Fibroblast of lung (primary cell): ENCODE data around the gene KRTAP9-7. TPM values are rescaled to one million over a fixed set of nuclear protein-coding genes. Genes with fewer than 3 reads are reported as not detected.
"Not testable (repeated sequence)": the region's sequence is repeated elsewhere in the genome, so short reads cannot be mapped to it uniquely, and the experiment has no call there.

Source experiments
- DNase-seq, 2 donors: peaks; one replicate each; pipeline versions ENCODE4 v3.0.0 to v3.0.0-alpha.2; 2010; ENCODE audit warnings: low read depth in 2 of 2
- H2AFZ ChIP-seq: 2 replicates; pipeline ENCODE4 v1.5.1; 2012; ENCODE audit warnings: low read length, control low read depth, inconsistent platforms
- H3K27ac ChIP-seq: 2 replicates; pipeline ENCODE4 v1.5.1; 2011; ENCODE audit warnings: low read length, control low read depth; ENCODE audit not compliant: insufficient read depth
- H3K27me3 ChIP-seq: 2 replicates; pipeline ENCODE4 v1.5.1; 2011; ENCODE audit warnings: mild to moderate bottlenecking, low read length; ENCODE audit not compliant: control insufficient read depth, insufficient read depth
- H3K36me3 ChIP-seq: 2 replicates; pipeline ENCODE4 v1.5.1; 2011; ENCODE audit warnings: low read length; ENCODE audit not compliant: control insufficient read depth, insufficient read depth
- H3K4me1 ChIP-seq: 2 replicates; pipeline ENCODE4 v1.5.1; 2011; ENCODE audit warnings: low read length; ENCODE audit not compliant: control insufficient read depth, insufficient read depth; ENCODE audit errors: extremely low read depth
- H3K4me2 ChIP-seq: 2 replicates; pipeline ENCODE4 v1.5.1; 2011; ENCODE audit warnings: low read length, control low read depth; ENCODE audit not compliant: insufficient read depth; ENCODE audit errors: extremely low read depth
- H3K4me3 ChIP-seq, 4 experiments: fragments of 200-600 bp in 1 of 4; sonication (generic) in 1 of 4; replicated peaks in 1 of 4; 2 replicates each; pipeline ENCODE4 v1.5.1; 2011 to 2016; ENCODE audit warnings: low read length in 4 of 4, low read depth in 3 of 4, mild to moderate bottlenecking in 3 of 4, control low read depth in 2 of 4, inconsistent platforms in 1 of 4, mixed read lengths in 1 of 4; ENCODE audit not compliant: insufficient read depth in 1 of 4; ENCODE audit errors: control extremely low read depth in 1 of 4
- H3K79me2 ChIP-seq: 2 replicates; pipeline ENCODE4 v1.5.1; 2012; ENCODE audit warnings: mild to moderate bottlenecking, low read length, inconsistent platforms; ENCODE audit not compliant: control insufficient read depth, insufficient read depth
- H3K9ac ChIP-seq: 2 replicates; pipeline ENCODE4 v1.5.1; 2011; ENCODE audit warnings: mild to moderate bottlenecking, low read length, control low read depth; ENCODE audit not compliant: insufficient read depth
- H3K9me3 ChIP-seq: 2 replicates; pipeline ENCODE4 v1.5.1; 2012; ENCODE audit warnings: low read depth, low read length; ENCODE audit not compliant: control insufficient read depth, insufficient read depth
- H4K20me1 ChIP-seq: 2 replicates; pipeline ENCODE4 v1.5.1; 2011; ENCODE audit warnings: low read length; ENCODE audit not compliant: control insufficient read depth, insufficient read depth; ENCODE audit errors: extremely low read depth
- EZH2 ChIP-seq: IDR thresholded peaks from 2 replicates; pipeline ENCODE4 v1.5.1; 2012; ENCODE audit warnings: low read length, control low read depth, mild to moderate bottlenecking; ENCODE audit errors: missing control alignments
- polyA plus RNA-seq, 2 donors: library from polyadenylated mRNA; depleted of rRNA in 1 of 2; stranded (reverse) in 1 of 2; unstranded in 1 of 2; fragments of >200 nt; gene quantifications; 2 replicates each; pipeline ENCODE4 v1.2.1, GENCODE V29; 2011 to 2012; ENCODE audit warnings: missing spikeins in 1 of 2
- total RNA-seq: library from RNA; depleted of rRNA; stranded (reverse); fragments of >200 nt; gene quantifications from 2 replicates; pipeline ENCODE4 v1.2.1, GENCODE V29; 2014
- TF ChIP-seq, protein P1 (sequence below), 2 donors: IDR thresholded peaks in 1 of 2; conservative IDR thresholded peaks in 1 of 2; 1 replicate in 1 of 2; 2 replicates in 1 of 2; pipeline ENCODE4 v1.5.1; 2011 to 2012; ENCODE audit warnings: low read length in 2 of 2, control low read depth in 1 of 2, inconsistent platforms in 1 of 2, low read depth in 1 of 2, mild to moderate bottlenecking in 1 of 2

KRTAP9-7 gene
- total and polyA plus RNA-seq, 2 donors (not counting 1 experiment from before 2014, with no cell fraction given): not detected

DNA sequence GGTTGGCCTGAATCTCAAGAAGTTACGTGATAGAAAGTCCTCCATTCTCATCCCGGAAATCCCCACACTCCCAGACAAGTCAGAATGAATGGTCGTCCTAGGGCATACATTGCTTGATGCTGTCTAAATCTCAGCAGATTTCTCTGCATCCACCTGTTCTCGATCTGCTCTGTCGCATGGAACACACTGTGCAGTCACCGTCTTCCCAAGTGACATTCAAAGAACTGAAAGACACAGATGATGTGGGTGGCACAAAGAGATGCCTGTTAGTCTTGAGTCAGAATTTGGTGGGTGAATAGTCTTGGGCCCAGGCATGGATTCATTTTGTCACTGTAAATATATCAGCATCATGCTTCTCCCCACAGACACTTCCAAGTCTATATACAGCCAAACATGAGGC, 43.8 kb upstream of the KRTAP9-7 start:
- H3K27ac ChIP-seq: no peak overlapping the region
- H3K4me2 ChIP-seq: no peak overlapping the region
- DNase-seq: no peak
- H3K4me1 ChIP-seq: no peaks in the 10 kb centered on the region
- H3K27me3 ChIP-seq: no peaks in the 10 kb centered on the region
- no peaks in the 10 kb centered on the region for H3K36me3 ChIP-seq
- no peak overlapping the region for H2AFZ ChIP-seq
- no peak overlapping the region for H3K4me3 ChIP-seq
- H3K9ac ChIP-seq: no peak overlapping the region
- no peaks in the 10 kb centered on the region for H3K79me2 ChIP-seq
- H4K20me1 ChIP-seq: no peaks in the 10 kb centered on the region
- TF ChIP-seq, protein P1, sequence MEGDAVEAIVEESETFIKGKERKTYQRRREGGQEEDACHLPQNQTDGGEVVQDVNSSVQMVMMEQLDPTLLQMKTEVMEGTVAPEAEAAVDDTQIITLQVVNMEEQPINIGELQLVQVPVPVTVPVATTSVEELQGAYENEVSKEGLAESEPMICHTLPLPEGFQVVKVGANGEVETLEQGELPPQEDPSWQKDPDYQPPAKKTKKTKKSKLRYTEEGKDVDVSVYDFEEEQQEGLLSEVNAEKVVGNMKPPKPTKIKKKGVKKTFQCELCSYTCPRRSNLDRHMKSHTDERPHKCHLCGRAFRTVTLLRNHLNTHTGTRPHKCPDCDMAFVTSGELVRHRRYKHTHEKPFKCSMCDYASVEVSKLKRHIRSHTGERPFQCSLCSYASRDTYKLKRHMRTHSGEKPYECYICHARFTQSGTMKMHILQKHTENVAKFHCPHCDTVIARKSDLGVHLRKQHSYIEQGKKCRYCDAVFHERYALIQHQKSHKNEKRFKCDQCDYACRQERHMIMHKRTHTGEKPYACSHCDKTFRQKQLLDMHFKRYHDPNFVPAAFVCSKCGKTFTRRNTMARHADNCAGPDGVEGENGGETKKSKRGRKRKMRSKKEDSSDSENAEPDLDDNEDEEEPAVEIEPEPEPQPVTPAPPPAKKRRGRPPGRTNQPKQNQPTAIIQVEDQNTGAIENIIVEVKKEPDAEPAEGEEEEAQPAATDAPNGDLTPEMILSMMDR (conservative IDR thresholded peaks at IDR 0.05 in 1 of 2, IDR thresholded peaks at IDR 0.05 in 1 of 2; ENCODE audit: low read depth in 1 of 2, low read length in 2 of 2): no peak
- TF ChIP-seq EZH2: no peak
- H3K9me3 ChIP-seq: no peaks in the 10 kb centered on the region

DNA sequence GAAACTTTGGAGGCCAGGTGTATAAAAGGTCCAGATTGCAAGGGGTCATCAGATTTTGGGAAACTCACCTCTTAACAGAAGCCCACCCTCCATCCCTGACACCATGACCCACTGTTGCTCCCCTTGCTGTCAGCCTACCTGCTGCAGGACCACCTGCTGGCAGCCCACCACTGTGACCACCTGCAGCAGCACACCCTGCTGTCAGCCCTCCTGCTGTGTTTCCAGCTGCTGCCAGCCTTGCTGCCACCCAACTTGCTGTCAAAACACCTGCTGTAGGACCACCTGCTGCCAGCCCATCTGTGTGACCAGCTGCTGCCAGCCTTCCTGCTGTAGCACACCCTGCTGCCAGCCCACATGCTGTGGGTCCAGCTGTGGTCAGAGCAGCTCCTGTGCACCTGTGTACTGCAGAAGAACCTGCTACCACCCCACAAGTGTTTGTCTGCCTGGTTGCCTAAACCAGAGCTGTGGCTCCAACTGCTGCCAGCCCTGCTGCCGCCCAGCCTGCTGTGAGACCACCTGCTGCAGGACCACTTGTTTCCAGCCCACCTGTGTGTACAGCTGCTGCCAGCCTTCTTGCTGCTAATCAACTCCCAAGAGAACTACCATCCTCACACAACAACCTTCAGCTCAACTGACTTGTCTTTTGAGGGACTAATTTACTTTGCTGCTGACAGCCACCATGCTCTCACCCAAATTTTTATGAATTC, 42.9 kb upstream of the KRTAP9-7 start, which contains the start of gene KRTAP9-3:
TSS of gene KRTAP9-3 (plus strand) at position 51 of the 707 bp plus-strand sequence. CDS start at position 104, 53 bp downstream.
- not testable (repeated sequence) for H3K4me3 ChIP-seq, H2AFZ ChIP-seq, H3K27ac ChIP-seq, H3K79me2 ChIP-seq, H3K36me3 ChIP-seq, H4K20me1 ChIP-seq, H3K4me1 ChIP-seq, H3K4me2 ChIP-seq, DNase-seq, H3K9me3 ChIP-seq, H3K27me3 ChIP-seq, H3K9ac ChIP-seq

DNA sequence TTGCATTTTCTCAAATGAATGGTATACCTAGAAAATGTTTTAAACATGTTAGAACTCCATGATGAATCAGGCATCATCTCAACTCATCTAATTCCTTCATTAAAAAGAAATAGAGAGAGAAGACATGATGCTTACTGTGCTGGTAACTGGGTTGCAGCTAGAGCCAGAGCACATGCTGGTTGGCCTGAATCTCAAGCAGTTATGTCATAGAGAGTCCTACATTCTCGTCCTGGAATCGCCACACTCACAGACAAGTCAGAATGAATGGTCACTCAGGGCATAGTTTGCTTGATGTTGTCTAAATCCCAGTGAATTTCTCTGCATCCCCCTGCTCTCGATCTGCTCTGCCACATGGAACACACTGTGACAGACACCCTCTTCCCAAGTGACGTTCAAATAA, 38.4 kb upstream of the KRTAP9-7 start:
- not testable (repeated sequence) for H3K9me3 ChIP-seq, H3K79me2 ChIP-seq, H3K27ac ChIP-seq

DNA sequence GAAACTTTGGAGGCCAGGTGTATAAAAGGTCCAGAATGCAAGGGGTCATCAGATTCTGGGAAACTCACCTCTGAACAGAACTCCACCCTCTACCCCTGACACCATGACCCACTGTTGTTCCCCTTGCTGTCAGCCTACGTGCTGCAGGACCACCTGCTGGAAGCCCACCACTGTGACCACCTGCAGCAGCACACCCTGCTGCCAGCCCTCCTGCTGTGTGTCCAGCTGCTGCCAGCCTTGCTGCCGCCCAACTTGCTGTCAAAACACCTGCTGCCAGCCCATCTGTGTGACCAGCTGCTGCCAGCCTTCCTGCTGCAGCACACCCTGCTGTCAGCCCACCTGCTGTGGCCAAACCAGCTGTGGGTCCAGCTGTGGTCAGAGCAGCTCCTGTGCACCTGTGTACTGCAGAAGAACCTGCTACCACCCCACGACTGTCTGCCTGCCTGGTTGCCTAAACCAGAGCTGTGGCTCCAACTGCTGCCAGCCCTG, 37.5 kb upstream of the KRTAP9-7 start, which contains the start of gene KRTAP9-8:
TSS of gene KRTAP9-8 (plus strand) at position 51 of the 489 bp plus-strand sequence. CDS start at position 104, 53 bp downstream.
- not testable (repeated sequence) for H3K4me1 ChIP-seq, H3K36me3 ChIP-seq, H3K4me3 ChIP-seq, H3K79me2 ChIP-seq, H3K9ac ChIP-seq, H3K4me2 ChIP-seq, H2AFZ ChIP-seq, H3K27ac ChIP-seq, H3K9me3 ChIP-seq, H4K20me1 ChIP-seq, H3K27me3 ChIP-seq, DNase-seq

More for the DNA sequence above, 38.4 kb upstream of the KRTAP9-7 start:
- not testable (repeated sequence) for H3K4me2 ChIP-seq, H3K27me3 ChIP-seq, H3K4me3 ChIP-seq, H3K9ac ChIP-seq, H2AFZ ChIP-seq, H3K4me1 ChIP-seq, H3K36me3 ChIP-seq, H4K20me1 ChIP-seq, DNase-seq

DNA sequence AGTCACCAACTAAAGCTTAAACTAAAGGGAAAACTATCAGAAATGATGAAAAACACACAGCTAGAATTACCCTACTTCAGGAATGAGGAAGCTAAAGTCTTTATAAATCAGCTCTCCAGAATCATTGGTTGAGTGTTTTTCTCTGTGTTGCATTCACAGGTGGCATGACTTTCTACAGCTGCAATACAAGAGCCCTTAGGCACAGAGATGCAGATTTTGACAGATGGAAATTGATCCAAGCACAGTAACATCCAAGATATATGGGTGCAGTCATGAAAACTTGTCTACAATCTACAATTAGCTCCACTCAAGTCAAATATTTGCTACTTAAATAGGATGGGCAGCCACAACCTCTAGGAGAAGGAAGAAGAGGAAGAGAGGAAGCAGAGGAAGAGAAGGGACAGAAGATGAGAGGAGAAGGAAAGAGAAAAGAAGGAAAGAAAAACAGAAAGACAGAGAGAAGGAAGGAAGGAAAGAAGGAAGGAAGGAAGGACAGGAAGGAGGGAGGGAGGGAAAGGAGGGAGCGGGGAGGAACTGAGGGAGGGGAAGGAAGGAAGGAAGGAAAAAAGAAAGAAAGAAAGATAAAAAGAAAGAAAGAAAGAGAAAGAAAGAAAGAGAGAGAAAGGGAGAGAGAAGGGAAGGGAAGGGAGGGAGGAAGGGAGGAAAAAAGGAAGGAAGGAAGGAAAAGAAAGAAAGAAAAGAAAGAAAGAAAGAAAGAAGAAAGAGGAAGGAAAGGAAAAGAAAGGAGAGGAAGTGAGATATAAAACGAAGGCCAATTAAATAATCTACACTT, 28.3 kb upstream of the KRTAP9-7 start:
- not testable (repeated sequence) for H3K27ac ChIP-seq, H3K27me3 ChIP-seq, H3K9me3 ChIP-seq, H2AFZ ChIP-seq, H3K79me2 ChIP-seq, H3K4me2 ChIP-seq, H4K20me1 ChIP-seq, H3K36me3 ChIP-seq, H3K4me1 ChIP-seq, H3K9ac ChIP-seq, H3K4me3 ChIP-seq, DNase-seq
